CD4-positive, alpha-beta T cell treated with Interleukin-6 for 4 hours (primary cell): Measurements from ENCODE around the gene PRKX.
A peak's percentile ranks its signal among the peaks of the same experiment; 100 is the strongest.
"Not testable (repeated sequence)": the region's sequence is repeated elsewhere in the genome, so short reads cannot be mapped to it uniquely, and the experiment has no call there.

Experiments used
- DNase-seq: peaks from one replicate; pipeline ENCODE4 v3.0.0-alpha.2; 2020; ENCODE audit warnings: mixed read lengths

PRKX gene

GRCh38 chrX:3639858-3640631 is 73.4 kb downstream of the PRKX start:
- DNase-seq: not testable (repeated sequence)

GRCh38 chrX:3639236-3639635 is 74.2 kb downstream of the PRKX start:
- no peak for DNase-seq

- DNase-seq: peak; percentile 55
Measured at GRCh38 chrX:3638280-3638873, 75.1 kb downstream of the PRKX start.

GRCh38 chrX:3636803-3637202 is 76.6 kb downstream of the PRKX start:
- no peak for DNase-seq

GRCh38 chrX:3631196-3631595 is 82.3 kb downstream of the PRKX start:
- no peak for DNase-seq

GRCh38 chrX:3627594-3627993 is 85.9 kb downstream of the PRKX start:
- no peak for DNase-seq

GRCh38 chrX:3621414-3621813 is 92.0 kb downstream of the PRKX start:
- no peak for DNase-seq

- DNase-seq: not testable (repeated sequence)
Measured at GRCh38 chrX:3611744-3612143, 101.7 kb downstream of the PRKX start.

- DNase-seq: no peak
Measured at GRCh38 chrX:3609810-3610209, 103.6 kb downstream of the PRKX start.

GRCh38 chrX:3603026-3603661 is 110.3 kb downstream of the PRKX start:
- DNase-seq: no peak

GRCh38 chrX:3599802-3600430 is 113.5 kb downstream of the PRKX start:
- no peak for DNase-seq

- no peak for DNase-seq
Measured at GRCh38 chrX:3598709-3599108, 114.7 kb downstream of the PRKX start.

GRCh38 chrX:3598046-3598605 is 115.3 kb downstream of the PRKX start:
- DNase-seq: no peak

- no peak for DNase-seq
Measured at GRCh38 chrX:3592184-3592583, 121.3 kb downstream of the PRKX start.

GRCh38 chrX:3589474-3589873 is 124.0 kb downstream of the PRKX start:
- no peak for DNase-seq

- DNase-seq: no peak
Measured at GRCh38 chrX:3585719-3586118, 127.7 kb downstream of the PRKX start.

GRCh38 chrX:3584415-3584996 is 128.9 kb downstream of the PRKX start:
- no peak for DNase-seq

GRCh38 chrX:3582451-3582850 is 131.0 kb downstream of the PRKX start:
- DNase-seq: no peak

GRCh38 chrX:3581609-3582108 is 131.8 kb downstream of the PRKX start:
- no peak for DNase-seq

GRCh38 chrX:3577551-3577950 is 135.9 kb downstream of the PRKX start:
- no peak for DNase-seq

GRCh38 chrX:3576886-3577501 is 136.5 kb downstream of the PRKX start:
- no peak for DNase-seq

GRCh38 chrX:3567686-3568085 is 145.8 kb downstream of the PRKX start:
- no peak for DNase-seq
